K562 (cell line): Measurements from ENCODE around the gene HINT3. TPM values are rescaled to one million over a fixed set of nuclear protein-coding genes. Genes with fewer than 3 reads are reported as not detected.

Source experiments
- CEBPB ChIP-seq: fragments of 450-650 bp; IDR thresholded peaks from 2 replicates; pipeline ENCODE4 v1.6.1; 2016; ENCODE audit warnings: missing genetic modification characterization, missing compliant biosample characterization
- CREB3 ChIP-seq: fragments of 450-650 bp; conservative IDR thresholded peaks from 2 replicates; pipeline ENCODE4 v1.6.1; 2016; ENCODE audit warnings: missing genetic modification characterization, low read depth, mild to moderate bottlenecking, missing compliant biosample characterization, moderate library complexity
- CTBP1 ChIP-seq: fragments of 450-650 bp; IDR thresholded peaks from 2 replicates; pipeline ENCODE4 v1.6.1; 2016; ENCODE audit warnings: borderline replicate concordance
- ESRRA ChIP-seq: fragments of 450-650 bp; IDR thresholded peaks from 2 replicates; pipeline ENCODE4 v1.6.1; 2014; ENCODE audit warnings: low read depth, mild to moderate bottlenecking, moderate library complexity, borderline replicate concordance
- GABPA ChIP-seq: fragments of 200-800 bp; sonication (Bioruptor generic); conservative IDR thresholded peaks from 2 replicates; pipeline ENCODE4 v1.6.1; 2016; ENCODE audit warnings: low read depth, missing genetic modification characterization, missing compliant biosample characterization
- HDAC3 ChIP-seq: fragments of 450-650 bp; IDR thresholded peaks from 2 replicates; pipeline ENCODE4 v1.6.1; 2018; ENCODE audit warnings: borderline replicate concordance, mild to moderate bottlenecking, moderate library complexity; ENCODE audit not compliant: partially characterized antibody
- HNRNPH1 ChIP-seq: fragments of 200-400 bp; formaldehyde crosslinking; optimal IDR thresholded peaks from 2 replicates; pipeline ENCODE3; 2017; ENCODE audit warnings: low read depth, mild to moderate bottlenecking, low read length, moderate library complexity
- POLR2G ChIP-seq: fragments of 200-400 bp; formaldehyde crosslinking; IDR thresholded peaks from 2 replicates; pipeline ENCODE4 v1.6.1; 2017; ENCODE audit warnings: low read depth, mild to moderate bottlenecking, antibody characterized with exemption, low read length, moderate library complexity
- RCOR1 ChIP-seq, 2 experiments: IDR thresholded peaks; 2 replicates each; pipeline ENCODE4 v1.6.1; 2012; ENCODE audit warnings: low read depth in 2 of 2, low read length in 2 of 2, borderline replicate concordance in 1 of 2, improper control_type of control experiment in 1 of 2
- RERE ChIP-seq: sonication (generic); formaldehyde crosslinking; IDR thresholded peaks from 2 replicates; pipeline ENCODE4 v1.8.0; 2023; ENCODE audit warnings: missing genetic modification reagents, mild to moderate bottlenecking, borderline replicate concordance
- RNF2 ChIP-seq: sonication (generic); IDR thresholded peaks from 2 replicates; pipeline ENCODE4 v1.6.1; 2016
- SMC3 ChIP-seq: conservative IDR thresholded peaks from 2 replicates; pipeline ENCODE4 v1.6.1; 2011; ENCODE audit warnings: low read depth, low read length, improper control_type of control experiment; ENCODE audit not compliant: insufficient read depth
- U2AF2 ChIP-seq: fragments of 200-400 bp; formaldehyde crosslinking; optimal IDR thresholded peaks from 2 replicates; pipeline ENCODE3; 2017; ENCODE audit warnings: low read depth, mild to moderate bottlenecking, low read length
- WHSC1 ChIP-seq: IDR thresholded peaks from one replicate; pipeline ENCODE4 v1.6.1; 2012; ENCODE audit warnings: low read length, control low read depth, inconsistent platforms
- ZNF518B ChIP-seq: fragments of 250-450 bp; sonication (Bioruptor Pico); IDR thresholded peaks from 2 replicates; pipeline ENCODE4 v1.5.0; 2021; ENCODE audit warnings: mild to moderate bottlenecking, moderate library complexity
- ZNF561 ChIP-seq: fragments of 450-650 bp; formaldehyde crosslinking; conservative IDR thresholded peaks from 2 replicates; pipeline ENCODE4 v1.4.0; 2020; ENCODE audit warnings: mild to moderate bottlenecking, moderate library complexity
- ZNF583 ChIP-seq: fragments of 250-450 bp; sonication (Bioruptor Pico); IDR thresholded peaks from 2 replicates; pipeline ENCODE4 v1.4.0; 2020
- polyA plus RNA-seq, 8 experiments: library from polyadenylated mRNA; depleted of rRNA in 4 of 8; stranded (reverse) in 5 of 8; unstranded in 3 of 8; fragments of >200 nt; fragmentation: Nextera tagmentation in 2 of 8; fragmentation: Illumina TruSeq in 1 of 8; extraction: Ambion mirVana in 2 of 8; extraction: Trizol in 1 of 8; gene quantifications; 2 replicates each; pipeline versions ENCODE4 v1.2.1 to v1.2.3, GENCODE V29; 2011 to 2014; ENCODE audit warnings: inconsistent platforms in 1 of 8, missing spikeins in 1 of 8
- total RNA-seq, 7 experiments: library from RNA; depleted of rRNA in 6 of 7; stranded (reverse); fragments of >200 nt in 6 of 7; fragmentation: Illumina TruSeq in 2 of 7; extraction: Trizol in 2 of 7; gene quantifications; 2 replicates each; pipeline versions ENCODE4 v1.2.1 to v1.2.3, GENCODE V29; 2011 to 2021; ENCODE audit warnings: low replicate concordance in 1 of 7

The HINT3 gene
- total and polyA plus RNA-seq, 9 of the 15 experiments (the other 6 are each of a cell fraction or from before 2014, with no cell fraction given) = 1.4 to 16.6 (median 10.8) TPM

DNA sequence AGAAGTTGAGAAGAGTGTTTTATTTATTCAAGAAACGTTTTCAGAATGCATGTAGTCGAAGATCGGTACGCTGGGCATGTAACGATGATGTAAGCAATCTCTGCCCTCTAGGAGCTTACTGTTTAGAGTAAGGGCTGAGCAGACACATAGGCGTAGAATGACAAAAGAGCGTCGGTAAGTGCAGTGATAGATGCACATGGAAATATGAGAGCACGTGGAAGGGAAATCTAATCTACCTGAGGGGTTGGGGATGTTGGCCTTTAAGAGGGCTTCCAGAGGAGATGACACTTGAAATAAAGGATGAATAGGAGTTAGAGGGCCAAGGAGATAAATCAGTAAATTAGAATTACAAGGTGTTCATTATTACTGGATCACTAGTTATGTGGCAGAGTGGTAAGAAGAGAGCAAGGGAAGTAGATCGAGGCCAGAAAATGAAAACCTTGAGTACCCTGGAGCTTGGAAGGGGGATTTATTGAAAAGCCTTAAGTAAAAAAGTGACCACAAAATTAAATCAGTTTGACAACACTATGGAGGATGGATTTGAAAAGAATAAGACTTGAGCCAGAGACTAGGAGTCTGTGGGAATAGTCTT, 30.6 kb downstream of the HINT3 start (continued):
- no peak for TF ChIP-seq RERE
- no peak for TF ChIP-seq HDAC3
- TF ChIP-seq ZNF518B (CRISPR knock-in tag) = no peak
- TF ChIP-seq CREB3 (tag) = no peak
- peak in 1 of 2 experiments; percentile 61; a peak in 1 of 4 replicates for TF ChIP-seq RCOR1 (IDR thresholded peaks at IDR 0.05; ENCODE audit: borderline replicate concordance in 1 of 2, low read depth in 2 of 2, low read length in 2 of 2)
- TF ChIP-seq CTBP1 = no peak
- no peak for TF ChIP-seq POLR2G
- peak; percentile 42; the same call in 1 of the 2 replicates for TF ChIP-seq CEBPB
- no peak for TF ChIP-seq U2AF2
- TF ChIP-seq GABPA (tag) = no peak
- TF ChIP-seq WHSC1 = no peak
- no peak for TF ChIP-seq HNRNPH1
- no peak for TF ChIP-seq ZNF561 (CRISPR knock-in tag)
- no peak for TF ChIP-seq ZNF583 (CRISPR knock-in tag)
- no peak for TF ChIP-seq SMC3
- no peak for TF ChIP-seq ESRRA
- no peak for TF ChIP-seq RNF2
